ENCODE measurements around the gene SPRY4.
"Not testable (repeated sequence)": the region's sequence is repeated elsewhere in the genome, so short reads cannot be mapped to it uniquely, and the experiment has no call there.

Gene SPRY4

GRCh38 chr5:142334538-142334937, 9.7 kb upstream of the SPRY4 start:
- DNase-seq (ENCODE audit: low read depth in 2 of 2), result no peak

- not testable (repeated sequence) for DNase-seq (ENCODE audit: low read depth in 2 of 2)
These were observed 8.9 kb upstream of the SPRY4 start for GRCh38 chr5:142333749-142334148.

GRCh38 chr5:142330444-142330843, 5.6 kb upstream of the SPRY4 start:
- no peak for DNase-seq (ENCODE audit: low read depth in 2 of 2)

GRCh38 chr5:142330026-142330425, 5.2 kb upstream of the SPRY4 start:
- DNase-seq (ENCODE audit: low read depth in 2 of 2), result no peak

- DNase-seq (ENCODE audit: low read depth in 2 of 2), result no peak
These were observed 2.5 kb upstream of the SPRY4 start for GRCh38 chr5:142327111-142327842.

- DNase-seq (ENCODE audit: low read depth in 2 of 2), result no peak
These were observed 1.7 kb upstream of the SPRY4 start for GRCh38 chr5:142326480-142326938.

GRCh38 chr5:142325725-142326479, 1.1 kb upstream of the SPRY4 start:
- DNase-seq (ENCODE audit: low read depth in 2 of 2), result no peak

- DNase-seq (ENCODE audit: low read depth in 2 of 2), result peak in 1 of 2 donors; percentile 3
These were observed 518 bp downstream of the SPRY4 start for GRCh38 chr5:142324136-142324870.

GRCh38 chr5:142323480-142324135, 1.2 kb downstream of the SPRY4 start:
- no peak for DNase-seq (ENCODE audit: low read depth in 2 of 2)

- DNase-seq (ENCODE audit: low read depth in 2 of 2), result no peak
These were observed 1.9 kb downstream of the SPRY4 start for GRCh38 chr5:142322747-142323479.

- DNase-seq (ENCODE audit: low read depth in 2 of 2), result no peak
These were observed 2.4 kb downstream of the SPRY4 start for GRCh38 chr5:142322403-142322746.

GRCh38 chr5:142320851-142321560, 3.8 kb downstream of the SPRY4 start:
- DNase-seq (ENCODE audit: low read depth in 2 of 2), result no peak

GRCh38 chr5:142320430-142320738, 4.4 kb downstream of the SPRY4 start:
- DNase-seq (ENCODE audit: low read depth in 2 of 2), result no peak

GRCh38 chr5:142319560-142320429, 5.0 kb downstream of the SPRY4 start:
- no peak for DNase-seq (ENCODE audit: low read depth in 2 of 2)

- DNase-seq (ENCODE audit: low read depth in 2 of 2), result no peak
These were observed 5.7 kb downstream of the SPRY4 start for GRCh38 chr5:142319105-142319504.

- DNase-seq (ENCODE audit: low read depth in 2 of 2), result no peak
These were observed 7.1 kb downstream of the SPRY4 start for GRCh38 chr5:142317753-142318152.

- DNase-seq (ENCODE audit: low read depth in 2 of 2), result no peak
These were observed 7.6 kb downstream of the SPRY4 start for GRCh38 chr5:142317173-142317572.

GRCh38 chr5:142316681-142317080, 8.1 kb downstream of the SPRY4 start:
- DNase-seq (ENCODE audit: low read depth in 2 of 2), result no peak

- DNase-seq (ENCODE audit: low read depth in 2 of 2), result no peak
These were observed 8.8 kb downstream of the SPRY4 start for GRCh38 chr5:142316051-142316450.

Data from stimulated activated CD8-positive, alpha-beta memory T cell treated with anti-CD3 and anti-CD28 coated beads, Interleukin-7, amount 100 ng/mL, for 1 hour (primary cell).